Left ventricle myocardium superior (tissue), 1 donor: ENCODE results near the gene KLHDC8A. TPM values are rescaled to one million over a fixed set of nuclear protein-coding genes. Genes with fewer than 3 reads are reported as not detected.
"Not testable (repeated sequence)": the region's sequence is repeated elsewhere in the genome, so short reads cannot be mapped to it uniquely, and the experiment has no call there.

Experiments used
- ATAC-seq: fragments of 200-7000 bp; cut with Tn5 transposase; one replicate; pipeline ENCODE4 v1.9.1; 2020; ENCODE audit warnings: mild to moderate bottlenecking, moderate library complexity
- DNase-seq: peaks from one replicate; pipeline ENCODE4 v3.0.0-alpha.2; 2020
- intact Hi-C: fragments of 100-400 bp; cut with micrococcal nuclease; formaldehyde crosslinking; loops from one replicate; pipeline ENCODE4 v1.11.0; 2022
- total RNA-seq: library from RNA; stranded (reverse); fragmentation: NEBNext Ultra II Directional; extraction: Animal tissue kit (Norgen Biotek cat#: 25700); gene quantifications from one replicate; pipeline ENCODE4 v1.2.1, GENCODE V29; 2021
- donor health status: DM: no; HTN: yes; CAD: no; lungs with severe emphysema.

The KLHDC8A gene
- total RNA-seq, 1 donor from 2014 or later = not detected

DNA sequence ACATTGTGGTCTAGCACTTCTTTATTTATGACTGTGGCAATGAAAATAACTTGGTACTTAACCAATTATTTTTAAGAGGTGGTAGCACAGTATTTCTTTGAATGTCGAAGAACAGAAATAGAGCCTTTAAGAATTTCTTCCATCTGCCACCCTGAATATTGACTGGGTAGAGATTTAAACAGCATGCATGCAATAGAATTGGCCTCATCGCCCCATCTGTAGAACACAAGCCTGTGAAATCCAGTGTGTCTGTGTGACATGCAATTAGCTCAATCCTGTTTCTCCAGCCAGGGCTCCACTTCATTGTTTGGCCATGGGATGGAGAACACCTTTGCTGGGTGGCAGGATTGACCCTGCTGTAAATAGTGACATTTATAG is 17.1 kb upstream of the KLHDC8A start:
- intact Hi-C loops = no loop called here
- no peak for DNase-seq
- no peak for ATAC-seq

DNA sequence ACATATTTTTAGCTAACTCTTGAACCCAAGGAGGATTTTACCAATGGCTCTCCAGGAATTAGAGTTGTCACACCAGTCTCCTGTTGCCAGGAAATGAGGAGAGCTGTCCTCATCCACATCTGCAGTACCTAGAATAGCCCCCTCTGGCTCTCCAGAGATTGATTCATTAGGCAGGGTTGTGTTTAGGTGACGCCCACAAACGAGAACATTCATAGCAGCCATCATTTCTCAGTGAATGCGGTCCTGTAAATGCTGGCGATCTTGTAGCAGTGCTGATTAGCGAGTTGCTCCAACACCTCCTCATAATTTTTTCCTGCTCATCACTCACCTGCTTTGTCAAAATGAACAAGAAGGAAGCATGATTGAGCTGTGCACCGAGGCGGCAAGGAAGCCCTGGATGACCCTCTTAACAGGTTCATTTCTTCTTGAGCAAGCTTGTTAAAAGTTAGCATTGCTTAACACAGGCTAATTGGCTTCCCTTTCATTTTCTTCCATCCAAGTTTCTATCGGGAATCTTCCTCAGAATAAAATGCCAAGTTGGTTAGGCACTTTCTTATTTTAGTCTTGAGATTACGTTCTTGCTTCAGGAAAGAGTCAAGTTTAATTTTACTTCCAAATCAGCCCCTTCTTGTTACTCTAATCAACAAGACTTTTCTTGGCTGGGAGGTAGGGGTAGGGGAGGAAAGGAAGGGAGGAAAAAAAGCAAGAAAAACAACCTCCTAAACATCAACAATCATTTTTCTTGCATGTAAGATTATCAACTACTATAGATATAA is 16.5 kb upstream of the KLHDC8A start:
- intact Hi-C loops = no loop called here
- DNase-seq (no peak), ATAC-seq (no peak)

DNA sequence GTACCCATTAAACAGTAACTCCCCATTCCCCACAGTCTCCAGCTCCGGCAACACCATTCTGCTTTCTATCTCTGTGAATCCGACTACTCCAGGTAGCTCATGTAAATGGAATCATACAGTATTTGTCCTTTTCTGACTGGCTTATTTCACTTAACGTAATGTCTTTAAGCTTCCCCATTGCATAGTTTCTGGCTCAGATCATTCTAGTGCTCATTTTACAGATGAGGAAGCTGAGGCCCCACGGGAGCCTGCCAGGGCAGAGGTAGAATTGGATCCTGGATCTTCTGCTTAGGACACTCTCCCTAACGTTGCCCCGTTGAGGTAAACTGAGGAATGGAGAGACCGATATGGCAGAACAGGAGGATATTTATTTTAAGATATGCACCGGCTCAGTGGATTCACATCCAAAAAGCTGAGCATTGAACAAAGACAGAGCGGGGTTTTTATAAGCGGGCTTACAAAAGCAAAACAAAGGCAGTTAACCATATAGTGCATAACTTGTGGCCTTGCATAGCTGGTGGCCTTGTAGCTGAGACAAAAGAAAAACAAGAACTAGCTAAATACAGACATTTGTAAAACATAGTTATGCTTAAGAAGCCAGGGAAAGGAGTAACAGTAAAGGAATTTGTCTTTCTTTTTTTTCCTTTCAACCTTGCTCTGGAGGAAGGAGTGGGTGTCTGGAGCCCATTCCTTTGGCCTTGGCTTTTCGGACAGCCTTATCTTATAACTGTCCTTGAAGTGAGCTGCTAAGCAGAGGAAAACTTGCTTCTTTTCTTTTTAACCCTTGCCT is 15.3 kb upstream of the KLHDC8A start:
- no peak for ATAC-seq
- DNase-seq = no peak
- intact Hi-C loops = no loop called here

DNA sequence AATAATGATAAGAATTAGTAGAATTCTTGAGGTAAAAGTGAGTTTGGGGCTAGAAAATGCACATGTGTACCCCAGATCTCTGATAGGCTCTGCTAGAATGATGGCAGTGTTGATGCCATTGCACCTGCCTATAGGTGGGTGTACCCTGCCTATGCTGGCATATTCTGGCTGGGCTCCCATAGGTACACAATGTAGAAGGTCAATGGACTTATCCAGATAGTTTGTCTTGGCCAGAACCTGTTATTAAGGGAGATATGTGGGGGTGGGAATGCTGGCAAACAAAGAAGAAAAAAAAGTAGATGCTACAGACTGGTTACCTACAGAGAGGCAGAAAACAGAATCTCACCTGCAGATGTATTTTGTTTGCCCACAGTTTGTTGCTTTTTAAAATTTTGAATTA is 14.1 kb upstream of the KLHDC8A start:
- no peak for DNase-seq
- intact Hi-C loops = no loop called here
- ATAC-seq = no peak

- ATAC-seq (no peak), DNase-seq (no peak)
- intact Hi-C loops = no loop called here
Observed at GRCh38 chr1:205369701-205370123, 13.0 kb upstream of the KLHDC8A start.

DNA sequence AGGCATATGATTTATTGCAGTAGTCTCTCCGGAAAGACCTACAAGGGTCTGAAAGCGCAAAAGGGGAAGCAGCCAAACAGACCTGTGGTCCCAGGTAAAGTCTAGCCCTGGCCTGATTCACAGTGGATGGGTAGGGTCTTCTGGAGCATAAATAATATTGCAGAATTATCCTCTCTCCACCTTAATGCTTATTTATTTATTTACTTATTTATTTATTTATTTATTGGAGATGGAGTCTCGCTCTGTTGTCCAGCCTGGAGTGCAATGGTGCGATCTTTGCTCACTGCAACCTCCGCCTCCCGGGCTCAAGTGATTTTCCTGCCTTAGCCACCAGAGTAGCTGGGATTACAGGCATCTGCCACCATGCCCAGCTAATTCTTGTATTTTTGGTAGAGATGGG is 11.8 kb upstream of the KLHDC8A start:
- intact Hi-C loops = no loop called here
- ATAC-seq (no peak), DNase-seq (no peak)

GRCh38 chr1:205365945-205366463 is 9.3 kb upstream of the KLHDC8A start:
- DNase-seq = no peak
- ATAC-seq = peak; percentile 46
- intact Hi-C loops = no loop called here

DNA sequence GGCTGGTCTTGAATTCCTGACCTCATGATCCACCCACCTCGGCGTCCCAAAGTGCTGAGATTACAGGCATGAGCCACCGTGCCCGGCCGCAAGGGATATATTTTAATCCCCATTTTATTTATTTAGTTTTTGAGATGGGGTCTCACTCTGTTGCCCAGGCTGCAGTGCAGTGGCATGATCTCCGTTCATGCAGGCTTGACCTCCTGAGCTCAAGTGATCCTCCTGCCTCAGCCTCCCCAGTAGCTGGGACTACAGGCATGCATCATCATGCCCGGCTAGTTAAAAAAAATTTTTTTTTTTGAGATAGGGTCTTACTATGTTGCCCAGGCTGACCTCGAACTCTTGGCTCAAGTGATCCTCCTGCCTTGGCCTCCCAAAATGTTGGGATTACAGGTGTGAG is 8.4 kb upstream of the KLHDC8A start:
- DNase-seq, ATAC-seq, intact Hi-C loops: not testable (repeated sequence)

GRCh38 chr1:205360891-205361290 is 4.2 kb upstream of the KLHDC8A start:
- intact Hi-C loops = no loop called here
- no peak for ATAC-seq
- DNase-seq = no peak

- DNase-seq (no peak), ATAC-seq (no peak)
- intact Hi-C loops = no loop called here
Observed at GRCh38 chr1:205359771-205360565, 3.2 kb upstream of the KLHDC8A start.

GRCh38 chr1:205358579-205358978 is 1.9 kb upstream of the KLHDC8A start:
- ATAC-seq = no peak
- intact Hi-C loops = no loop called here
- no peak for DNase-seq

DNA sequence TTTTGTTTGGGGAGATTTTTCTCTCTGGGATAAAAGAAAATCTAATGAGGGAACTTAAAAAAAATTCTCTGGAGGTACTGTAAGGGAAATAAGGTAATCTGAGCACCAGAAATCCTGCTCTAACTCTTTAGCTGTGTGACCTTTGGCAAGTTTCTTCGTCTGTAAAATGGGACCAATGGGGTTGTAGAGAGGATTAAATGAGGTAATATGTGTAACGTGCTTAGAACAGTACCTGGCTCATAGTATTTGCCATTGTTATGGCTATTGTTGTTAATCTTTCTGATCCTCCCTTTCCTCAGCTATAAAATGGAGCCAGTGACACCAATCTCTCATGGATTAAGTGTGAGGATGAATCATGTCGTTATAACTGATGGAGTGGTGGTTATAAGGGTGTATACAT is 845 bp upstream of the KLHDC8A start:
- ATAC-seq (no peak), DNase-seq (no peak)
- intact Hi-C loops = no loop called here

DNA sequence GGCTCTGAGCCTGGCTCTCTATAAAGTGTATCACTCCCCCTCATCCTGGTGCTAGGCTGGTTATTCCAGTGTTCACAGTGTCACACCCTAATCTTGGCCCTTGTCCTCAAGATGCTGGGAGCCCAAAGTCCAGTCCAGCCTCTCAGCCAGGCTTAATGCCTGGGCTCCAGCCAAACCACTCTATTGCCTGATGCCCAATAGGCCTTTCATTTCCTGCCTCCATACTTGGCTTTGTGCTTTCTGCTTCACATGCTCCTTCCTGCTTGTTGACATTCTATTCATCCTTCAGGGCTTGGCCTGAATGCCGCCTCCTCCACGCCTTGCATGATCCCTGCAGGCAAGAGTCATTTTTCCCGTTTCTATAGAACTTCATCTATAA is 1.7 kb downstream of the KLHDC8A start:
- ATAC-seq (peak; percentile 14), DNase-seq (no peak)
- intact Hi-C loops = no loop called here

- DNase-seq = no peak
- intact Hi-C loops = no loop called here
- peak; percentile 56 for ATAC-seq
Observed at GRCh38 chr1:205354259-205355074, 2.3 kb downstream of the KLHDC8A start.

- ATAC-seq (no peak), DNase-seq (no peak)
- intact Hi-C loops = no loop called here
Observed at GRCh38 chr1:205353612-205354011, 3.1 kb downstream of the KLHDC8A start.

- no peak for DNase-seq
- ATAC-seq = no peak
- intact Hi-C loops = no loop called here
Observed at GRCh38 chr1:205353191-205353590, 3.5 kb downstream of the KLHDC8A start.

DNA sequence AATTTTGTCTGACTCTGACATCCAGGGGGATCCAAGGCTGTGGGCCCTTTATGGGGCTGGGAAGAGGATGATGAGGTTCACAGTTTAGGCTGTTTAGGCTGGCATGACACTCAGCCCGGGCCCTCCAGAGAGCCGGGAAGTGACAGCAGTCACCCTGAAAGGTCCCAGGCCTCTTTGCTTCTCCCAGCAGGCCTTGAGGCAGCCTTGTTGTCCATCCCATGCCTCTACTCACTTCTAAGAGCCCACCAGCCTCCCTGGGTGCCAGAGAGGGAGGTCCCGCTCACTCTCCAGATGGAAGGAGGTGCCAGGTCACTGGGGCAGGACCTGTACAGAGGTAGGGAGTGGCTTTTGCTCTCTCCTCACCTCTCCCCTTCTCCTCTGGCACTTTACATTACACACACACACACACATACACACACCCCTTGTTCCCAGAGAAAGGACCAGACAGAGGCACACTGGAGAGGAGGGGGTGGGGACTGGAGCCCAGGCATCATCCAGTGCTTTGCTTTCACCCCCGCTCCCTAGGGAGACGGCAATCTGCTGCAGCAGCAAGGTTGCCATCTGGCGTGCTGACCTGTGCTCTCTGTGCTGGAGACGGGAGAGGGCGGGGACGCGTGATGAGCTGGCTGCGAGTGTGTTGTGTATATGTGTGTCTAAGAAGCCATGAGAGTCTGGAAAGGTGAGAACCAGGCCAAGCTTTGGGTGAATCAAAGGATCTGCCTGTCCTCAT is 4.6 kb downstream of the KLHDC8A start:
- intact Hi-C loops = no loop called here
- ATAC-seq = no peak
- no peak for DNase-seq

GRCh38 chr1:205350691-205351141 is 6.0 kb downstream of the KLHDC8A start:
- intact Hi-C loops = no loop called here
- DNase-seq = no peak
- no peak for ATAC-seq
